HFFc6 (cell line): ENCODE results near the gene GINS1. TPM values are rescaled to one million over a fixed set of nuclear protein-coding genes. Genes with fewer than 3 reads are reported as not detected.

ENCODE experiments used
- DNase-seq: peaks from one replicate; pipeline ENCODE4 v3.0.0-alpha.2; 2018
- H3K27ac Mint-ChIP-seq: 2 replicates; pipeline ENCODE4 v1.8.0; 2020; ENCODE audit warnings: mild to moderate bottlenecking, mixed read lengths
- H3K27me3 Mint-ChIP-seq: 2 replicates; pipeline ENCODE4 v1.8.0; 2021; ENCODE audit warnings: mild to moderate bottlenecking, moderate library complexity, mixed read lengths; ENCODE audit not compliant: insufficient read depth
- H3K36me3 Mint-ChIP-seq: 2 replicates; pipeline ENCODE4 v1.8.0; 2021; ENCODE audit warnings: low read depth, mixed read lengths
- H3K4me1 Mint-ChIP-seq: 2 replicates; pipeline ENCODE4 v1.8.0; 2020; ENCODE audit warnings: low read depth, mixed read lengths
- H3K4me3 Mint-ChIP-seq: 2 replicates; pipeline ENCODE4 v1.8.0; 2020; ENCODE audit warnings: mild to moderate bottlenecking, moderate library complexity, mixed read lengths
- H3K9me3 Mint-ChIP-seq: 2 replicates; pipeline ENCODE4 v1.8.0; 2020; ENCODE audit warnings: mild to moderate bottlenecking, mixed read lengths
- CTCF ChIP-seq: fragments of 200-600 bp; sonication (generic); IDR thresholded peaks from 2 replicates; pipeline ENCODE4 v1.5.0; 2021; ENCODE audit warnings: antibody characterized with exemption, mild to moderate bottlenecking
- total RNA-seq, 6 experiments: library from RNA; stranded (reverse); fragmentation: NEBNext Ultra II Directional; extraction: Animal tissue kit (Norgen Biotek cat#: 25700); gene quantifications; 2 replicates in 1 of 6; 3 replicates in 5 of 6; pipeline ENCODE4 v1.2.3, GENCODE V29; 2021

Gene GINS1
- total RNA-seq, 6 experiments from 2014 or later: 7.5 to 13.9 (median 11.7) TPM

DNA sequence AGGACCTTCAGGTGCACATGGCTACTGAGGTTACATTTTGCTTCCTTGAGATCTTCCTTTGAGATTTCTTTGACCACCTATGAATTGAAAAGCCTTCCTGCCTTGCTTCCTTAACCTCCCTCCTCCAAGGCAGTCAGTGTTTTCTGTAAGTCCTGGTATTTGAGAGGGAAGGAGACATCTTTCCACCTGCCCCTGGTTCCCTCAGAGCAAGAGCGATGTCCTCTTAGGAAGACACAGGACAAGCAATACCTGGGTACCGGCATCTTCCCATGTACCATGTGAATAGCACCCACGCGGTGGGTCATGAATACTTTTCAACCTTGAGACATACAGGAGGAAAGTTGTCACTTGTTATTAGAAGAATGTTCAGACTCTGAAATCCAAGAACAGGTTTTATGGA is 37.1 kb downstream of the GINS1 start:
- Mint-ChIP-seq H3K4me1 (no peaks in the 10 kb centered on the region), H3K27me3 (no peaks in the 10 kb centered on the region), H3K36me3 (peaks cover 21% of the 10 kb centered on the region), H3K4me3 (no peak overlapping the region), H3K9me3 (no peaks in the 10 kb centered on the region), H3K27ac (no peak overlapping the region)
- TF ChIP-seq CTCF: no peak
- DNase-seq: no peak

GRCh38 chr20:25447671-25448070 is 40.2 kb downstream of the GINS1 start:
- Mint-ChIP-seq H3K4me3 (no peak overlapping the region), H3K27ac (no peak overlapping the region), H3K27me3 (no peaks in the 10 kb centered on the region), H3K9me3 (no peaks in the 10 kb centered on the region), H3K4me1 (no peaks in the 10 kb centered on the region), H3K36me3 (peaks cover 21% of the 10 kb centered on the region)
- no peak for DNase-seq
- TF ChIP-seq CTCF: no peak

- DNase-seq: no peak
- Mint-ChIP-seq H3K27ac (no peak overlapping the region), H3K36me3 (no peaks in the 10 kb centered on the region; the same call in 1 of the 2 replicates), H3K4me3 (no peak overlapping the region), H3K9me3 (no peaks in the 10 kb centered on the region), H3K27me3 (no peaks in the 10 kb centered on the region), H3K4me1 (no peaks in the 10 kb centered on the region)
- no peak for TF ChIP-seq CTCF
Observed at GRCh38 chr20:25452333-25452732, 44.9 kb downstream of the GINS1 start.

DNA sequence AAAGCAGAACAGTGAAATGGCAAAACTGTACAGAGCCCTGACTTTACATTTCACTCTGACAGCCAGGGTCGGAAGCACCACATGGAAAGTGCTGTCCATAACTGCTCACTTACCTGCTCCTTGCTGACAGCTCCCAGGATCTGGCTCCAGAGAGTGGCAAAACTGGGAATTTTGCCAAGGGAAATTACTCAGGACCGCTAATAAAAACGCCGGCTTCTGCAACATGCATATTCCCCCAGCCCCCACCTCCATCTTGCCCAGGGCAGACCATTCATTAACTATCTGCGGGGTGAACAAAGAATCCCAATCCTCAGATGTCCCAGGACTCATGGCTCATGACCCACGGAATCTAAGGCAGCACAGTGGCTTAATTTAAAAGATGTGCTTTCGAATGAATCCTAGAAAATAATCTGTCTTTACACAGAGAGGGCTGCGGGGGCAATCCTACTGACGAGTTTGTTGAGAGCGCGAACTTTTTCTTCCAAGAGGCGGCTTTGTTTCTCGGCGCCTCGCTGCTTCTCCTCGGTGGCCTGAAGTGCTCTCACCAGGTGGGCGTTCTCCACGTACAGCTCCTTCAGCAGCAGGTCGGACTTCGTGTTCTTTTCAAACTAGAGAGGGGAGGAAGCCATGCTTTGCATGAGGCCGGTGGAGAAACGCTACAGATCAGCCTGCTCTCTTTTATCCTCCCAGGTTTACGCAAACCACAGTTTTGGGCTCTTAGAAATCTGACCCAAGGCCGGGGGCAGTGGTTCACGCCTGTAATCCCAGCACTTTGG is 45.8 kb downstream of the GINS1 start:
- H3K27me3 Mint-ChIP-seq: no peaks in the 10 kb centered on the region
- no peaks in the 10 kb centered on the region for H3K4me1 Mint-ChIP-seq
- H3K9me3 Mint-ChIP-seq: no peaks in the 10 kb centered on the region
- no peak overlapping the region for H3K27ac Mint-ChIP-seq
- TF ChIP-seq CTCF: no peak
- H3K4me3 Mint-ChIP-seq: no peak overlapping the region
- no peaks in the 10 kb centered on the region; the same call in 1 of the 2 replicates for H3K36me3 Mint-ChIP-seq
- no peak for DNase-seq

GRCh38 chr20:25454153-25454900 is 46.9 kb downstream of the GINS1 start:
- Mint-ChIP-seq H3K4me1 (no peaks in the 10 kb centered on the region), H3K27me3 (no peaks in the 10 kb centered on the region), H3K9me3 (no peaks in the 10 kb centered on the region), H3K27ac (no peak overlapping the region), H3K36me3 (no peaks in the 10 kb centered on the region), H3K4me3 (no peak overlapping the region)
- no peak for TF ChIP-seq CTCF
- no peak for DNase-seq
